Tibial nerve (tissue), 4 donors: ENCODE measurements around the gene SPSB3.

Experiments used
- CTCF ChIP-seq, 5 experiments: fragments of 200-600 bp in 3 of 5; fragments of 450-650 bp in 2 of 5; sonication (generic) in 3 of 5; IDR thresholded peaks; one replicate each; pipeline ENCODE4 v1.5.1; 2016 to 2019; ENCODE audit warnings: antibody characterized with exemption in 5 of 5, mild to moderate bottlenecking in 3 of 5, moderate library complexity in 2 of 5
- EP300 ChIP-seq, 2 donors: sonication (generic); formaldehyde crosslinking; IDR thresholded peaks; one replicate each; pipeline ENCODE4 v1.6.1; 2017; ENCODE audit warnings: antibody characterized with exemption in 2 of 2, mild to moderate bottlenecking in 1 of 2
- POLR2A ChIP-seq, 2 donors: fragments of 450-650 bp; IDR thresholded peaks; one replicate each; pipeline ENCODE4 v1.6.1; 2017; ENCODE audit warnings: antibody characterized with exemption in 2 of 2, mild to moderate bottlenecking in 2 of 2, moderate library complexity in 2 of 2

GRCh38 chr16:1734816-1735215 lies 47.6 kb downstream of the SPSB3 start:
- TF ChIP-seq CTCF (IDR thresholded peaks at IDR 0.05) = no peak
- no peak for TF ChIP-seq POLR2A (IDR thresholded peaks at IDR 0.05)
- TF ChIP-seq EP300 (IDR thresholded peaks at IDR 0.05) = no peak
